GM18511 (cell line): ENCODE data around the gene NPHP4.

ENCODE experiments used
- ATAC-seq: cut with Tn5 transposase; IDR thresholded peaks from one replicate; pipeline ENCODE4 v1.9.1; 2021; ENCODE audit warnings: mild to moderate bottlenecking, moderate library complexity; ENCODE audit not compliant: unreplicated experiment

NPHP4 gene

GRCh38 chr1:5839881-5840550, 152.2 kb downstream of the NPHP4 start:
- no peak for ATAC-seq

GRCh38 chr1:5839161-5839880, 152.9 kb downstream of the NPHP4 start:
- no peak for ATAC-seq

GRCh38 chr1:5837976-5838653, 154.1 kb downstream of the NPHP4 start:
- ATAC-seq, result no peak

- ATAC-seq, result no peak
These were observed 155.3 kb downstream of the NPHP4 start for GRCh38 chr1:5836776-5837440.

GRCh38 chr1:5835179-5835562, 157.1 kb downstream of the NPHP4 start:
- no peak for ATAC-seq

- no peak for ATAC-seq
These were observed 157.6 kb downstream of the NPHP4 start for GRCh38 chr1:5834477-5835178.

- no peak for ATAC-seq
These were observed 158.3 kb downstream of the NPHP4 start for GRCh38 chr1:5833911-5834310.

- ATAC-seq, result no peak
These were observed 159.0 kb downstream of the NPHP4 start for GRCh38 chr1:5832916-5833895.

GRCh38 chr1:5831600-5832335, 160.5 kb downstream of the NPHP4 start:
- no peak for ATAC-seq

- no peak for ATAC-seq
These were observed 161.2 kb downstream of the NPHP4 start for GRCh38 chr1:5830771-5831599.

GRCh38 chr1:5829414-5829813, 162.8 kb downstream of the NPHP4 start:
- ATAC-seq, result no peak

GRCh38 chr1:5828308-5828935, 163.8 kb downstream of the NPHP4 start:
- no peak for ATAC-seq

GRCh38 chr1:5827516-5827915, 164.7 kb downstream of the NPHP4 start:
- ATAC-seq, result no peak

GRCh38 chr1:5826601-5827000, 165.6 kb downstream of the NPHP4 start:
- no peak for ATAC-seq

- no peak for ATAC-seq
These were observed 169.5 kb downstream of the NPHP4 start for GRCh38 chr1:5822726-5823125.

GRCh38 chr1:5822266-5822665, 170.0 kb downstream of the NPHP4 start:
- no peak for ATAC-seq

GRCh38 chr1:5821540-5822176, 170.6 kb downstream of the NPHP4 start:
- no peak for ATAC-seq
